Measurements from ENCODE around the gene PKD1.

Gene PKD1

GRCh38 chr16:2170080-2170479 is 34.4 kb upstream of the PKD1 start:
- no peak for DNase-seq (ENCODE audit: low read depth)

GRCh38 chr16:2167068-2167638 is 31.5 kb upstream of the PKD1 start:
- DNase-seq (ENCODE audit: low read depth): no peak

- no peak for DNase-seq (ENCODE audit: low read depth)
Observed at GRCh38 chr16:2166263-2167067, 30.8 kb upstream of the PKD1 start.

- DNase-seq (ENCODE audit: low read depth): no peak
Observed at GRCh38 chr16:2165861-2166260, 30.2 kb upstream of the PKD1 start.

- no peak for DNase-seq (ENCODE audit: low read depth)
Observed at GRCh38 chr16:2163211-2163881, 27.6 kb upstream of the PKD1 start.

- DNase-seq (ENCODE audit: low read depth): no peak
Observed at GRCh38 chr16:2162676-2163118, 27.0 kb upstream of the PKD1 start.

DNA sequence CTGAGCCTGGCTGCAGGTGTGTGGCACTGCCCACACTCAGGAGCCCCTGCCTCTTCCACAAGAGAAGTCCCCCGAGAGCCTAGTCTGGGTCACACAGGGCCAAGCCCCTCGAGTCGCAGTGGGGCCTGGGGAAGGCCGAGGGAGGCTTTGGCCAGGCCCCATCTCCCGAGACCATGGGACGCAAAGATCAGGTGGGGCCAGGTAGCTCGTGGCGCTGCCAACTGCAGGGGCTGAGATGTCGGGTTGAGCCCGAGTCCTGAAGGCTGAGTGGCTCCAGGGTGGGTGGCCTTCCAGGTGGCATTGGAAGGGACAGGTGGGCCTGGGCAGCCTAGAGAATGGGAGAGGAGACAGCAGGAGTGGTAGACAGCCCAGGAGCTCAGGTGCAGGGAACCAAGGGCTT is 26.2 kb upstream of the PKD1 start:
- DNase-seq (ENCODE audit: low read depth): no peak

DNA sequence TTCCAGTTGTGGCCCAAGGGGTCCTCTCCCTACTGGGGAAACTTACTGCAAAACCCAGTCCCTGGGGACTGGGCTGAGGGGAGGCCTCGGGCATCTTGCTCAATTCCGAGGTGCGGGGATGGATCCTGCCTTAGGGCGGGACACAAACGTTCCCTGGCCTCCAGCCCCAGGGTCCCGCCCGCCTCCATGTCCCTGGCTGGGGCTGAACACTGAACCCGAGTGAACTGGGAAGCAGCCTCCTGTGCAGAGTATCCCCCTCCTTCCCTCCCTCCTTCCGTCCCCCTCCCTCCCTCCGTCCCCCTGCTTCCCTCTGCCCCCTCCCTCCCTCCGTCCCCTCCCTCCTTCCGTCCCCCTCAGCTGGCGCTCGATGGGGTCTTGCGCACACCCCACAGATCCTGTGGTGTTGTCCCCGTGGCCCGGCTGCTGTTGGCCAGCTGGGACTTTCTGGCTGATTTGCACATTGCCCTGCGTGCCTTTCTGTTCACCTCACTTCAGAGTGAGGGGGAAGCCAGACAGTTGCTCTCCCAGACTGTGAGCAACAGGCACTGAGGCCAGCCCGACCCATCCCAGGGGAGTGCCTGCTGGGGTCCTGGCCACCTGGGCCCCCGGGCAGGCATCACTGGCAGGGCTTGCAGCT is 25.3 kb upstream of the PKD1 start:
- no peak for DNase-seq (ENCODE audit: low read depth)

DNA sequence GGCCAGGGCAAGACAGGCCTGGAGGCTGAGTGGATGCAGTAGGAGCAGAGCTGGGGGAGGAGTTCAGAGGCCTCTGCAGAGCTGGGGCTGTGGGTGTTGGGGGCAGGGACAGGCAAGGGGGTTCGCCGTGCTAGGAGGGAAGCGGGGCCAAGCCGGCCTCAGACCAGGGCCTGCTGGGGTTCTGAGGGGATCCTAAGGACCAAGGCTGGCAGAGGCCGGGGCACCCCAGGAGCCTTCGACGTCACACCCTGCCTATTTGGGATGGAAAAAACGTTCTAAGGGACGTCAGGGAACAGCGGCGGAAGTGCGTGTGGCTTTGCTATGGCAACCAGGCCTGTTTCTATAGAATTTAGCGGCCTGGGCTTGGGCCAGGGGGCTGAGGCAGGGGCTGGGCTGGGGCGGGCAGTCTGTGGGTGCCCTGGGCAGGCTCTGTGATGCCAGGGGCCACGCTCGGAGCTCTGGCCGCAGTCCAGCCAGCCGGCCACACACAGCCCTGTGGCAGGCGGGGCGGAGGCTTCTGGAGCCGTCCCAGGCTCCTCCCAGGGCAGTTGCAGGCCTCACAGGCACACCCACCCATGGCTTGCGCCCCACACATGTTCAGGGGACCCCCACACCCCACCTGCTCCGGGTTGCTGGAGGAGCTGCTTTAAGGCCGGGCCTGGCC is 23.6 kb upstream of the PKD1 start:
- no peak for DNase-seq (ENCODE audit: low read depth)

- no peak for DNase-seq (ENCODE audit: low read depth)
Observed at GRCh38 chr16:2158262-2158638, 22.6 kb upstream of the PKD1 start.

DNA sequence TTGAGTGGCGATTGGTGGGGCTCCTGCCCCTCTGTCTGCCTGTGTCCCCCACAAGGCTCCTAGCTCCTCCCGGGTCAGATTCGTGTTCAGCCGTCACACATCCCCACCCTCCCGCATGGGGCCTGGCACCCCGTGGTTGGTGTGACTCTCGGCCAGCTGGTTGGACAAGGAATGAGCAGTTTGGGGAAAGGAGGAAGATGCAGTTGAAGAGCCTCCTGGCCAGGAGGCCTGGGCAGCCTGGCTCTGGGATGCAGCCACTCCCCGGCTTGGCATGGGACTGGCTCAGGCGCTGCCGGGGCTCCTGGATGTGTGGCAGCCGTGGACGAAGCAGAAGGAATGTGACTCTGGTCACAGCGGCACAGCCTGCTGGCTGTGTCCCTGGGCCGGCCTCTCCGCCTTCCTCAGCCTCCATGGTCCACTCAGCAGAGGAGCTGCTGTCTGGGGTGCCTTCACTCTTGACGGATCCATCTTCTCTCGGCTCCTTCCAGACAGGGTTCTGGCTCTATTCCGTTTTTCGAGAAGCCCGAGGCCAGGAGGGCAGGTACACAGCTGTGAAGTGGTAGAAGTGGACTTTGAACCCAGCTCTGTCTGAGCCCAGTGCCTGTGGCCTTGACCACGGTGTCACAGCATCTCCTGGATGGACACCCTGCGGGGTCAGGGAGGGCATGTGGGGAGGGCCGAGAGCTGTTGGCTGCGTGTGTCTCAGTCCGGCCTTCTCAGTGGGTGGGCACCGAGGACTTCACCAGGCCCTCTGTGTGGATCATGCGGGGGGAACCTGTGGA is 22.0 kb upstream of the PKD1 start:
- no peak for DNase-seq (ENCODE audit: low read depth)

DNA sequence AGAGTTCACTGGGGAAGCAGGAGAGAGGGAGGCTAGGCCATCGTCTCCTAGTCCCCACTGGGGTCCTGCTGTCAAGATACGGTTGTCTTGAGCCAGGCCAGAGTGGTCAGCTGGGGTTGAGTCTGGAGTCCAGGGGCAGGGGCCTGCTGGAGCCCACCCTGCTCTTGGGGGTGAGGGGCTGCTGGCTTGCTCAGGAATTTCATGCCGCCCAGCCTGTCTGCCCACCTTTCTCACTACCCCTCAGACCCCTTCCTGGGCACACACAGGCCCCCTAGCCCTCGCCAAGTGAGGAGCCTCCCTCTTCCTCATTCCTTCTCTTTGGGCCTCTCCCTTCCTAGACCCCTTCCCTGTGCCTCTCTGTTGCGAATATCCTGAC is 21.1 kb upstream of the PKD1 start:
- DNase-seq (ENCODE audit: low read depth): no peak

DNA sequence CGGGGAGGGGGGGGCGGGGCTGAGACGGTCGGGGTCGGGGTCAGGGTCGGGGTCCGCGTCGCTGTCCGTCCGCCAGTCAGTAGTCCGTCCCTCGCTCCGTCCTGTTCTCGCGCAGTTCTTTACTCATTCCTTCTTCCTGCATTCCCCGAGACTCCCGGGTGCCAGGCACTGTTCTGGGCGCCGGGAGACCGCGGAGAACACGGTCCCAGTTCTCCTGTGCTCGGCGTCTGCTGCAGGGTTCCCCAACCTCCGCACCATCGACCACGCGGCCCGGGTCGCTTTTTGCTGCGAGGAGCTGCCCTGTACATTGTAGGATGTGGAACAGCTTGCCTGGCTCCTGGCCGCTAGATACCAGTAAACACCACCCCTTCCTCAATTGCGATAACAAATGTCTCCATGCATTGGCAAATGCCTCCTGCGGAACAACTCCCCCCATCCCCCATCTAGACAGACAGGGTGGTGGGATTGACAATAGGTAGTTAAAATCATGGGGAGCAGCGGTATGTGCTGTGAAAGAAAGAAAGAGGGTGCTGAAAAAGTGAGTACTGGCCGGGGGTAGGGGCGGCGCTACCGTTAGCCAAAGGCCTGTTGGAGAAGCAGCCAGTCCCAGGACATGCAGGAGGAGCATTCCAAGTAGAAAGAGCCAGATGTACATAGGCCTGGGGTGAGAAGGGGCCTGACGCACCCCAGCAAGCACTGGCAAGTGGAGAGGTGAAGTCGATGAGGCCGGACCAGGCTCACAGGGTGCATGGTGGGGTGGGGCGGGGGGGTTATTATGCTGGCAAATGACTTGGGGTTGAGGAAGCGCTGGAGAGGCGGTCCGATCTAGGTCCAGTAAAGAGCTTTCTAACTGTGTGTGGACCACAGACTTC is 20.5 kb upstream of the PKD1 start:
- DNase-seq (ENCODE audit: low read depth): no peak

DNA sequence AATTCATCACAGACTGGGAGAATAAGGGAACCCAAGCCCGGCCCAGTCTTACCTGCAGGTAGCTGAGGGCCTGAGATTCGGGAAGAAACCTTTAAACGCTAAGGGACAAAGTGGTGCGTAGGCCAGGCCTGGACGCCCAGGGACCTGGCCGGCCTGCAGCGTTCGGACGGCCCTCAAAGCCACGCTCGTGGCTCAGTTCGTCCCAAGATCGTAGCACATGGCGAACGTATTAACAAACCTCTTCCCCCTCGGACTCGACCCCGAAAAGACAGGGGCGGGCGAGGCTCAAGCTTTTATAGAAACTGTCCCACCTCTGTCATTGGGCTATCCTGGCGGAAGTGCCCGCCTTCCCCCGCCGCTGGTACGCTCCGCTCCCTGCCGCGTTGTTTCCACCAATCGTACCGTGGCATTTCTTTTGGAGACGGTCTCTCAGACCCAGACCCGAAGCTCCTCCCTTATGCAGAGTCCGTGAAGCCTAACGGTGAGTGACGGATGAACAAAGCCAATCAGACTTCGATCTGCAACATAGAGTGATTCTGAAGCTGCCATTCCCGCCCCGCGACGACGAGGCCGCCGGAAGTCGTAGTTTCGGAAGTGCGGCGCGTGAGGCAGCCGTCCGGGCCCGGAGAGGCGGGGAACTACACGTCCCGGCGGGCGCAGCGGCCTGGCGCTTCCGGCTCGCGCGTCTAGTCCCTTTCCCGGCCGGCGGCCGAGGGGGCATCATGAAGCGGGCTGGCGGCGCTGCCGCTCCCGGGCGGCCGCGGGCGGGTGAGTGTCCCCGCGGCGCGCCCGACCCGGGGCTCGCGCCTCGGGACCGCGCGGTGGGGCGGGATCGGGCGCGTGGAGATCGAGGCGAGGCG is 19.6 kb upstream of the PKD1 start, which contains the start of gene TRAF7:
TSS of gene TRAF7 (plus strand) at position 692 of the 860 bp plus-strand sequence. CDS start 8,139 bp downstream, outside the sequence.
- DNase-seq (ENCODE audit: low read depth): peak; percentile 98

DNA sequence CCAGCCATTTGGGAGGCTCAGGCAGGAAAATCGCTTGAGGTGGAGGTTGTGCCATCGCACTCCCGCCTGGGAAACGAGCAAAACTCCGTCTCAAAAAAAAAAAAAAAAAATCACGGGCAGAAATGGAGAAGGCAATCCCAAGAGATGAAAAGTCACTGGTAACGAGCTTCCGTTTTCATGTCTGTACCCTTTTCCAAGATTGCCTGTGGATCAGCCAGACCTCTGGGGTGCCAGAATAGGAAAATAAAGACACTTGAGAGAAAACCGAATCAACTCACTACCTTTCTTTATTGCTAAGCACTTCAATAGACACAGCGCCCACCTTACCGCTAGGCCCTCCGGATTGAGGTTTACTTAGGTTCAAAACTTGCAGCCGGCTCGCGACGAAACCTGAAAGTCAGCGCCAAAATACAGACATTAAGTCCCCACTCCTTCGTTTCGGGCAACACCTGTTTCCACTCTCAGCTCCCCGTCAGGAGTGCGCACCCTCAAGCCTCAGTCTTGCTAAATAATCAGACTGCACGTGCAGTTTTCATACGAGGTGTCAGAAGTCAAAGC is 18.9 kb upstream of the PKD1 start:
- no peak for DNase-seq (ENCODE audit: low read depth)

GRCh38 chr16:2152695-2153506 is 17.2 kb upstream of the PKD1 start:
- DNase-seq (ENCODE audit: low read depth): no peak

DNA sequence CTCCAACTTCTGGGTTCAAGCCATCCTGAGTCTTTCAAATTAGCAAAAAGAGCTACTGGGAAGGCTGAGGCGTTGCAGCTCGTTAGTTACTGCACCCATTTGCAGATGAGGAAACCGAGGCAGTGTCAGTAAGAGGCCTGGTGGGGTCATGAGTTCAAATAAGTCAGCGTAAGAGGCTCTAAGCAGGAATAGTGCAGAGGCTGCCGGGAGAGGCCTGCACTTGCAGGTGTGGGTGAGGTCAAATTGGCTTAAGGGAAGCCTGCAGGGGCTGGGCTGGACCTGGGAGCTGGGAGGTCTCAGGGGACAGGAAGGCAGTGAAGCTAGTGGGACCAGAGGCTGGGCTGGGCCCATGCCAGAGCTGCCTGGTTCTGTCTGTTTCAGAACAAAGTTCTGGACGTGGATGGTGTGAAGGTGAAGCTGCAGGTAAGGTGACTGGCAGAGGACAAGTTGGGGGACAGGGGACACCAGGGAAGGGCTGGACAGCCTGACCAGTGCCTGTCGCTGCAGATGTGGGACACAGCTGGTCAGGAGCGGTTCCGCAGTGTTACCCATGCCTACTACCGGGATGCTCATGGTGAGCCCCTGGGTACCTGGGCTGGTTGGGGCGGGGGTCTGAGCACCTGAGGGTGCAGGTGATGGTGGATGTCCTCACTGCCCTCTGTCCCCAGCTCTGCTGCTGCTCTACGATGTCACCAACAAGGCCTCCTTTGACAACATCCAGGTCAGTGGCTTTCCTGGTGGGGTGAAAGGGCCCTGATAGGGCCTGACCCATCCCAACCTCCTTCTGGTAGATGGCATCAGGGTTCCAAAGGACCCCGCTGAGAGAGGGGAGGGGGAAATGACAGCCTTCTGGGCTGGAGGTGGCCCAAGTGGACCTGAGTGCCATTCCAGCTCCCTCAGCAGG is 15.7 kb upstream of the PKD1 start:
- no peak for DNase-seq (ENCODE audit: low read depth)

Data from activated T-cell treated with anti-CD3 and anti-CD28 coated beads for 24 hours (primary cell).